IMR-90 (cell line): ENCODE measurements around the gene KCNAB1. TPM values are rescaled to one million over a fixed set of nuclear protein-coding genes. Genes with fewer than 3 reads are reported as not detected.

Experiments
- ATAC-seq: fragments of 200-7000 bp; cut with Tn5 transposase; 2 replicates; pipeline ENCODE4 v1.9.1; 2020; ENCODE audit warnings: low read depth, mild to moderate bottlenecking, moderate library complexity
- BruUV-seq: library from RNA; stranded (reverse); fragments of 400-500 nt; replicated peaks from 2 replicates; lab custom pipeline; 2021; lab: Mats Ljungman, UMichigan
- CTCF ChIA-PET: fragments of 300-600 bp; formaldehyde crosslinking; extraction: SDS; loops from one replicate; lab custom pipeline; 2021; ENCODE audit warnings: antibody characterized with exemption; lab: Yijun Ruan, JAX
- POLR2A ChIA-PET: fragments of 300-600 bp; sonication (Branson Sonifier 250); formaldehyde crosslinking; loops from one replicate; lab custom pipeline; 2022; ENCODE audit warnings: antibody characterized with exemption; ENCODE audit not compliant: unreplicated experiment; lab: Charles Lee
- DNase-seq: peaks from one replicate; pipeline ENCODE4 v3.0.0; 2013
- H2AFZ ChIP-seq: replicated peaks from 2 replicates; pipeline ENCODE3; 2013; ENCODE audit warnings: low read length, mild to moderate bottlenecking; ENCODE audit not compliant: poor library complexity
- H2AK5ac ChIP-seq: 2 replicates; pipeline ENCODE4 v1.6.1; 2013; ENCODE audit warnings: low read depth, low read length, inconsistent platforms
- H2AK9ac ChIP-seq: replicated peaks from 2 replicates; pipeline ENCODE3; 2013; ENCODE audit warnings: mild to moderate bottlenecking, low read depth, low read length, moderate library complexity; ENCODE audit not compliant: poor library complexity
- H2BK120ac ChIP-seq: 2 replicates; pipeline ENCODE4 v1.6.1; 2013; ENCODE audit warnings: low read depth, low read length, inconsistent platforms
- H2BK15ac ChIP-seq: 3 replicates; pipeline ENCODE4 v1.6.1; 2013; ENCODE audit warnings: low read depth, low read length, inconsistent platforms
- H2BK20ac ChIP-seq: 2 replicates; pipeline ENCODE4 v1.6.1; 2013; ENCODE audit warnings: low read depth, mild to moderate bottlenecking, inconsistent platforms, low read length, moderate library complexity
- H2BK5ac ChIP-seq: 2 replicates; pipeline ENCODE4 v1.6.1; 2013; ENCODE audit warnings: mild to moderate bottlenecking, low read depth, low read length, inconsistent platforms; ENCODE audit not compliant: poor library complexity, severe bottlenecking
- H3K14ac ChIP-seq: replicated peaks from 2 replicates; pipeline ENCODE4 v1.6.1; 2013; ENCODE audit warnings: low read depth, low read length, inconsistent platforms
- H3K18ac ChIP-seq: 2 replicates; pipeline ENCODE4 v1.6.1; 2013; ENCODE audit warnings: low read depth, low read length, control low read depth
- H3K23ac ChIP-seq: 2 replicates; pipeline ENCODE4 v1.6.1; 2013; ENCODE audit warnings: low read depth, low read length, inconsistent platforms
- H3K27ac ChIP-seq: 2 replicates; pipeline ENCODE4 v1.5.1; 2013; ENCODE audit warnings: mild to moderate bottlenecking, control low read depth, low read length; ENCODE audit not compliant: insufficient read depth
- H3K27me3 ChIP-seq: 2 replicates; pipeline ENCODE4 v1.6.1; 2013; ENCODE audit warnings: low read length; ENCODE audit not compliant: control insufficient read depth, insufficient read depth
- H3K36me3 ChIP-seq: 2 replicates; pipeline ENCODE4 v1.6.1; 2013; ENCODE audit warnings: low read length, mixed read lengths; ENCODE audit not compliant: control insufficient read depth, insufficient read depth
- H3K4ac ChIP-seq: 2 replicates; pipeline ENCODE4 v1.6.1; 2013; ENCODE audit warnings: low read depth, low read length, inconsistent platforms
- H3K4me1 ChIP-seq: 2 replicates; pipeline ENCODE4 v1.6.1; 2013; ENCODE audit warnings: low read length, mixed read lengths; ENCODE audit not compliant: control insufficient read depth, insufficient read depth
- H3K4me2 ChIP-seq: 2 replicates; pipeline ENCODE4 v1.6.1; 2013; ENCODE audit warnings: low read depth, mild to moderate bottlenecking, control low read depth, low read length, moderate library complexity
- H3K4me3 ChIP-seq: 2 replicates; pipeline ENCODE4 v1.5.1; 2013; ENCODE audit warnings: low read depth, mild to moderate bottlenecking, control low read depth, low read length, moderate library complexity; ENCODE audit not compliant: insufficient read depth
- H3K56ac ChIP-seq: 2 replicates; pipeline ENCODE4 v1.6.1; 2013; ENCODE audit warnings: low read length, inconsistent platforms; ENCODE audit not compliant: insufficient read depth; ENCODE audit errors: extremely low read depth
- H3K79me1 ChIP-seq, 2 experiments: 2 replicates each; pipeline ENCODE4 v1.6.1; 2013; ENCODE audit warnings: low read length in 2 of 2, inconsistent platforms in 1 of 2, low read depth in 1 of 2
- H3K9ac ChIP-seq: 2 replicates; pipeline ENCODE4 v1.6.1; 2013; ENCODE audit warnings: low read depth, low read length, control low read depth
- H3K9me1 ChIP-seq: 2 replicates; pipeline ENCODE4 v1.6.1; 2013; ENCODE audit warnings: low read length, inconsistent platforms; ENCODE audit not compliant: insufficient read depth
- H3K9me3 ChIP-seq: 2 replicates; pipeline ENCODE4 v1.6.1; 2013; ENCODE audit warnings: low read length; ENCODE audit not compliant: control insufficient read depth, insufficient read depth
- H4K20me1 ChIP-seq: 2 replicates; pipeline ENCODE4 v1.6.1; 2013; ENCODE audit warnings: low read length, inconsistent platforms; ENCODE audit not compliant: insufficient read depth
- H4K5ac ChIP-seq: 2 replicates; pipeline ENCODE4 v1.6.1; 2013; ENCODE audit warnings: mild to moderate bottlenecking, low read depth, low read length, control low read depth
- H4K8ac ChIP-seq, 2 experiments: 2 replicates each; pipeline ENCODE4 v1.6.1; 2013; ENCODE audit warnings: low read depth in 2 of 2, low read length in 2 of 2, control low read depth in 1 of 2, inconsistent platforms in 1 of 2
- H4K91ac ChIP-seq: 2 replicates; pipeline ENCODE4 v1.6.1; 2013; ENCODE audit warnings: low read depth, low read length, inconsistent platforms; ENCODE audit not compliant: insufficient read depth
- CEBPB ChIP-seq: IDR thresholded peaks from 2 replicates; pipeline ENCODE4 v1.6.1; 2012; ENCODE audit warnings: low read depth, low read length, improper control_type of control experiment
- CHD1 ChIP-seq: IDR thresholded peaks from 2 replicates; pipeline ENCODE4 v1.6.1; 2012; ENCODE audit warnings: low read depth, low read length, improper control_type of control experiment
- FOS ChIP-seq: fragments of 150-350 bp; IDR thresholded peaks from 2 replicates; pipeline ENCODE4 v1.6.1; 2016; ENCODE audit warnings: low read depth, low read length
- MAFK ChIP-seq: IDR thresholded peaks from 2 replicates; pipeline ENCODE4 v1.6.1; 2012; ENCODE audit warnings: low read depth, low read length, improper control_type of control experiment
- NFE2L2 ChIP-seq: fragments of 150-350 bp; IDR thresholded peaks from 2 replicates; pipeline ENCODE4 v1.6.1; 2016; ENCODE audit warnings: low read depth, mild to moderate bottlenecking, low read length
- RCOR1 ChIP-seq: IDR thresholded peaks from 2 replicates; pipeline ENCODE4 v1.6.1; 2012; ENCODE audit warnings: mild to moderate bottlenecking, low read length, improper control_type of control experiment; ENCODE audit not compliant: insufficient replicate concordance
- WGBS, 2 experiments: methylation state at CpG; one replicate each; pipeline versions ENCODE4 v1.1.5 to v1.1.7; 2013; ENCODE audit warnings: missing lambda C conversion rate in 2 of 2; ENCODE audit not compliant: insufficient read length in 1 of 2; ENCODE audit errors: extremely low coverage in 2 of 2; 5-methylcytosine and 5-hydroxymethylcytosine counted together
- dilution Hi-C: fragments of 300-500 bp; cut with HindIII; formaldehyde crosslinking; loops from one replicate; pipeline ENCODE4 v1.14.3; 2018; ENCODE audit warnings: low sequenced_read_pairs; ENCODE audit not compliant: unreplicated experiment
- in situ Hi-C: fragments of 300-500 bp; cut with MboI; formaldehyde crosslinking; loops from 3 replicates; pipeline ENCODE4 v1.14.3; 2019; ENCODE audit warnings: low sequenced_read_pairs, inconsistent platforms, mixed read lengths
- intact Hi-C: fragments of 100-400 bp; cut with micrococcal nuclease; formaldehyde crosslinking; loops from 2 replicates; pipeline ENCODE4 v1.10.0; 2022
- polyA plus RNA-seq, 3 experiments: library from polyadenylated mRNA; depleted of rRNA; stranded (reverse); fragments of >200 nt; gene quantifications; 2 replicates each; pipeline ENCODE4 v1.2.3, GENCODE V29; 2012; ENCODE audit warnings: low replicate concordance in 1 of 3
- total RNA-seq: library from RNA; depleted of rRNA; stranded (reverse); fragments of >200 nt; gene quantifications from 2 replicates; pipeline ENCODE4 v1.2.3, GENCODE V29; 2012
- TF ChIP-seq, protein P1 (sequence below): conservative IDR thresholded peaks from 2 replicates; pipeline ENCODE4 v1.5.1; 2012; ENCODE audit warnings: mild to moderate bottlenecking, low read depth, low read length, improper control_type of control experiment

Gene KCNAB1
- total and polyA plus RNA-seq, 2 of the 4 experiments (the other 2 are of a cell fraction), result under 0.01 to 0.07 TPM

DNA sequence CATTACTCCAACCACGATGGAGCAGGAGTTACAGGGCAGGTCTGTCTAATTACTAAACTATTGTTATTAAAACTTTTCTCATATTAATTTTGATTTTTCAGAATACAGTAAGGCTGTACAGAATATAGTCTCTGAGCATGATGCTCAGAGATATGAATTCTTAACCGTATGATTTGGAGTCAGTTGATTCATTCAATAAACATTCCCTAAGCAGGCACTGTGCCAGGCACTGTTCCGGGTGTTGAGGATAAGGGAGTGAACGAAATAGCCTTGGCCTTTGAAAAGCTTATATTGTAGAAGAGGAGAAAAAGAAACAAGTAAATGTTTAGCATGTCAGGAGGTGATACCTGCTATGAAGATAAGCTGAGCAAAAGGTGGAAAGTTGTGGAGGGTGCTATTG, 187.3 kb downstream of the KCNAB1 start:
- TF ChIP-seq NFE2L2 (no peak), FOS (no peak), CHD1 (no peak), CEBPB (no peak), RCOR1 (no peak), MAFK (no peak)
- TF ChIP-seq, protein P1, sequence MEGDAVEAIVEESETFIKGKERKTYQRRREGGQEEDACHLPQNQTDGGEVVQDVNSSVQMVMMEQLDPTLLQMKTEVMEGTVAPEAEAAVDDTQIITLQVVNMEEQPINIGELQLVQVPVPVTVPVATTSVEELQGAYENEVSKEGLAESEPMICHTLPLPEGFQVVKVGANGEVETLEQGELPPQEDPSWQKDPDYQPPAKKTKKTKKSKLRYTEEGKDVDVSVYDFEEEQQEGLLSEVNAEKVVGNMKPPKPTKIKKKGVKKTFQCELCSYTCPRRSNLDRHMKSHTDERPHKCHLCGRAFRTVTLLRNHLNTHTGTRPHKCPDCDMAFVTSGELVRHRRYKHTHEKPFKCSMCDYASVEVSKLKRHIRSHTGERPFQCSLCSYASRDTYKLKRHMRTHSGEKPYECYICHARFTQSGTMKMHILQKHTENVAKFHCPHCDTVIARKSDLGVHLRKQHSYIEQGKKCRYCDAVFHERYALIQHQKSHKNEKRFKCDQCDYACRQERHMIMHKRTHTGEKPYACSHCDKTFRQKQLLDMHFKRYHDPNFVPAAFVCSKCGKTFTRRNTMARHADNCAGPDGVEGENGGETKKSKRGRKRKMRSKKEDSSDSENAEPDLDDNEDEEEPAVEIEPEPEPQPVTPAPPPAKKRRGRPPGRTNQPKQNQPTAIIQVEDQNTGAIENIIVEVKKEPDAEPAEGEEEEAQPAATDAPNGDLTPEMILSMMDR, result no peak
- Histone ChIP-seq H4K5ac (no peak overlapping the region), H3K27me3 (no peaks in the 10 kb centered on the region), H3K36me3 (no peaks in the 10 kb centered on the region), H3K9me1 (no peaks in the 10 kb centered on the region; the same call in 1 of the 2 replicates), H3K56ac (no peak overlapping the region), H3K4me2 (no peak overlapping the region), H3K9me3 (no peaks in the 10 kb centered on the region), H2AK9ac (no peak overlapping the region), H3K27ac (no peak overlapping the region), H3K23ac (no peak overlapping the region), H3K79me1 (no peaks in the 10 kb centered on the region), H2BK5ac (no peak overlapping the region), H3K9ac (no peak overlapping the region), H4K91ac (no peak overlapping the region), H4K8ac (no peak overlapping the region), H3K18ac (peak overlapping the region; percentile 42; the same call in 1 of the 2 replicates), H3K4ac (no peak overlapping the region), H3K4me1 (peaks cover 2% of the 10 kb centered on the region), H2BK120ac (peak overlapping the region; percentile 13; the same call in 1 of the 2 replicates), H2BK15ac (no peak overlapping the region), H2BK20ac (peak overlapping the region; percentile 65; the same call in 1 of the 2 replicates), H4K20me1 (no peaks in the 10 kb centered on the region), H3K4me3 (no peak overlapping the region), H2AK5ac (no peak overlapping the region), H3K14ac (no peak overlapping the region), H2AFZ (no peak overlapping the region)
- DNase-seq, result peak; percentile 84
- in situ Hi-C loops (no loop called here), intact Hi-C loops (no loop called here), dilution Hi-C loops (no loop called here)
- ChIA-PET POLR2A (no interaction called here), CTCF (no interaction called here)
- BruUV-seq, result no TSS peak
- WGBS, 2 experiments, result 0% methylated on average over 1 of the region's 4 CpGs; no CpG with 5 or more reads in 1 of the 2 experiments
- peak; percentile 83 for ATAC-seq
